H1 (cell line): ENCODE measurements around the gene TEKT3. TPM values are rescaled to one million over a fixed set of nuclear protein-coding genes. Genes with fewer than 3 reads are reported as not detected.

Experiments used
- CTCF ChIA-PET: fragments of 300-600 bp; sonication (Branson Sonifier 250); formaldehyde crosslinking; loops from one replicate; lab custom pipeline; 2021; ENCODE audit not compliant: partially characterized antibody; lab: Charles Lee
- POLR2A ChIA-PET: fragments of 300-600 bp; sonication (Branson Sonifier 250); formaldehyde crosslinking; loops from one replicate; lab custom pipeline; 2021; ENCODE audit warnings: inconsistent platforms; ENCODE audit not compliant: partially characterized antibody; lab: Charles Lee
- DNase-seq, 2 experiments: peaks; one replicate each; pipeline versions ENCODE4 v3.0.0 to v3.0.0-alpha.2; 2010 to 2022; ENCODE audit warnings: low spot score in 2 of 2, low read depth in 1 of 2, mixed read lengths in 1 of 2
- FAIRE-seq: peaks from 2 replicates; lab custom pipeline; 2011; peaks lifted over from hg19 to GRCh38; lab: Jason Lieb, UNC
- H2AFZ ChIP-seq: 2 replicates; pipeline ENCODE4 v1.8.1; 2012; ENCODE audit warnings: low read length, inconsistent platforms
- H2AK5ac ChIP-seq: 2 replicates; pipeline ENCODE4 v1.6.1; 2013; ENCODE audit warnings: low read depth, low read length
- H2BK120ac ChIP-seq: replicated peaks from 2 replicates; pipeline ENCODE3; 2013; ENCODE audit warnings: low read depth, low read length, inconsistent platforms
- H2BK12ac ChIP-seq: 2 replicates; pipeline ENCODE4 v1.6.1; 2013; ENCODE audit warnings: low read depth, low read length
- H2BK15ac ChIP-seq: 2 replicates; pipeline ENCODE4 v1.6.1; 2013; ENCODE audit warnings: low read length
- H2BK20ac ChIP-seq: 2 replicates; pipeline ENCODE4 v1.6.1; 2013; ENCODE audit warnings: low read length
- H2BK5ac ChIP-seq: 2 replicates; pipeline ENCODE4 v1.6.1; 2013; ENCODE audit warnings: low read depth, low read length
- H3K14ac ChIP-seq: 2 replicates; pipeline ENCODE4 v1.6.1; 2013; ENCODE audit warnings: inconsistent platforms; ENCODE audit not compliant: insufficient read length
- H3K18ac ChIP-seq: 2 replicates; pipeline ENCODE4 v1.6.1; 2013; ENCODE audit warnings: low read length; ENCODE audit errors: extremely low read depth
- H3K23ac ChIP-seq: 2 replicates; pipeline ENCODE4 v1.6.1; 2013; ENCODE audit warnings: inconsistent platforms; ENCODE audit not compliant: insufficient read length
- H3K23me2 ChIP-seq: 2 replicates; pipeline ENCODE4 v1.6.1; 2013; ENCODE audit warnings: low read depth, low read length
- H3K27ac ChIP-seq: 2 replicates; pipeline ENCODE4 v1.6.1; 2011; ENCODE audit warnings: low read depth, low read length, inconsistent platforms
- H3K27me3 ChIP-seq, 4 experiments: replicated peaks in 1 of 4; 1 replicate in 1 of 4; 2 replicates in 3 of 4; pipeline versions ENCODE4 v1.6.1 to v1.8.1; 2011 to 2013; ENCODE audit warnings: low read length in 3 of 4, mild to moderate bottlenecking in 3 of 4, inconsistent platforms in 2 of 4, mixed read lengths in 2 of 4, moderate library complexity in 1 of 4; ENCODE audit not compliant: control insufficient read depth in 3 of 4, insufficient read depth in 3 of 4; ENCODE audit errors: extremely low read depth in 1 of 4
- H3K36me3 ChIP-seq, 4 experiments: 2 replicates each; pipeline versions ENCODE4 v1.6.1 to v1.8.1; 2011 to 2013; ENCODE audit warnings: mild to moderate bottlenecking in 4 of 4, low read length in 3 of 4, moderate library complexity in 2 of 4, control low read depth in 1 of 4, inconsistent platforms in 1 of 4; ENCODE audit not compliant: insufficient read depth in 4 of 4, control insufficient read depth in 2 of 4
- H3K4ac ChIP-seq: replicated peaks from 2 replicates; pipeline ENCODE3; 2013; ENCODE audit warnings: low read length, low read depth, mixed read lengths, inconsistent platforms; ENCODE audit not compliant: insufficient read length
- H3K4me1 ChIP-seq, 4 experiments: replicated peaks in 1 of 4; 1 replicate in 1 of 4; 2 replicates in 3 of 4; pipeline versions ENCODE4 v1.6.1 to v1.8.1; 2011 to 2013; ENCODE audit warnings: low read length in 3 of 4, inconsistent platforms in 2 of 4, mixed read lengths in 1 of 4; ENCODE audit not compliant: insufficient read depth in 4 of 4, control insufficient read depth in 3 of 4
- H3K4me2 ChIP-seq, 2 experiments: 2 replicates each; pipeline versions ENCODE4 v1.6.1 to v1.8.1; 2011 to 2013; ENCODE audit warnings: low read depth in 2 of 2, low read length in 2 of 2, control low read depth in 1 of 2, inconsistent platforms in 1 of 2, mild to moderate bottlenecking in 1 of 2; ENCODE audit not compliant: insufficient read depth in 1 of 2
- H3K4me3 ChIP-seq, 4 experiments: fragments of 200-600, 300-600 bp in 1 of 4; sonication (generic), shearing (Covaris generic), sonication (Bioruptor Twin) in 1 of 4; 2 replicates each; pipeline versions ENCODE4 v1.5.1 to v1.8.1; 2011 to 2016; ENCODE audit warnings: low read length in 4 of 4, low read depth in 3 of 4, control low read depth in 2 of 4, inconsistent platforms in 2 of 4, mild to moderate bottlenecking in 2 of 4, mixed read lengths in 1 of 4, moderate library complexity in 1 of 4; ENCODE audit not compliant: insufficient read depth in 2 of 4; ENCODE audit errors: extremely low read depth in 1 of 4
- H3K56ac ChIP-seq: replicated peaks from 2 replicates; pipeline ENCODE3; 2013; ENCODE audit warnings: low read depth, mild to moderate bottlenecking, mixed read lengths, low read length, inconsistent platforms; ENCODE audit not compliant: insufficient read length
- H3K79me1 ChIP-seq: 2 replicates; pipeline ENCODE4 v1.6.1; 2013; ENCODE audit warnings: low read depth, low read length, control low read depth
- H3K79me2 ChIP-seq, 2 experiments: 2 replicates each; pipeline versions ENCODE4 v1.6.1 to v1.8.1; 2012 to 2013; ENCODE audit warnings: low read length in 2 of 2, mild to moderate bottlenecking in 2 of 2, inconsistent platforms in 1 of 2; ENCODE audit not compliant: insufficient read depth in 2 of 2, control insufficient read depth in 1 of 2
- H3K9ac ChIP-seq, 4 experiments: replicated peaks in 1 of 4; 1 replicate in 1 of 4; 2 replicates in 3 of 4; pipeline versions ENCODE4 v1.6.1 to v1.8.1; 2011 to 2013; ENCODE audit warnings: low read depth in 3 of 4, low read length in 3 of 4, control low read depth in 2 of 4, mild to moderate bottlenecking in 2 of 4, moderate library complexity in 2 of 4, inconsistent platforms in 1 of 4; ENCODE audit errors: extremely low read depth in 1 of 4
- H3K9me3 ChIP-seq, 2 experiments: 2 replicates each; pipeline versions ENCODE4 v1.6.1 to v1.8.1; 2012 to 2013; ENCODE audit warnings: mild to moderate bottlenecking in 2 of 2, moderate library complexity in 2 of 2, control low read depth in 1 of 2, inconsistent platforms in 1 of 2, low read depth in 1 of 2, low read length in 1 of 2, mixed read lengths in 1 of 2; ENCODE audit not compliant: insufficient read depth in 2 of 2
- H4K20me1 ChIP-seq, 2 experiments: replicated peaks in 1 of 2; 2 replicates each; pipeline versions ENCODE3 to v1.8.1; 2011 to 2013; ENCODE audit warnings: inconsistent platforms in 2 of 2, low read length in 2 of 2, mild to moderate bottlenecking in 1 of 2; ENCODE audit not compliant: insufficient read depth in 2 of 2, control insufficient read depth in 1 of 2
- H4K5ac ChIP-seq: 2 replicates; pipeline ENCODE4 v1.6.1; 2013; ENCODE audit warnings: low read length, low read depth, mixed read lengths, inconsistent platforms; ENCODE audit not compliant: insufficient read length
- H4K8ac ChIP-seq: 2 replicates; pipeline ENCODE4 v1.8.0; 2013; ENCODE audit warnings: mild to moderate bottlenecking, moderate library complexity, low read length, inconsistent platforms; ENCODE audit not compliant: insufficient read depth; ENCODE audit errors: extremely low read depth
- H4K91ac ChIP-seq: replicated peaks from 2 replicates; pipeline ENCODE3; 2013; ENCODE audit warnings: low read length, mixed read lengths, inconsistent platforms; ENCODE audit not compliant: insufficient read length
- SUZ12 ChIP-seq: fragments of 200-600 bp; sonication (generic); IDR thresholded peaks from 2 replicates; pipeline ENCODE4 v1.6.1; 2012; ENCODE audit warnings: mild to moderate bottlenecking, inconsistent platforms, low read length, moderate library complexity, mixed read lengths
- WGBS, 2 experiments: shearing (Covaris generic) in 1 of 2; methylation state at CpG; one replicate each; pipeline versions ENCODE4 v1.1.6 to v1.1.7; 2013 to 2015; ENCODE audit warnings: low lambda C conversion rate in 2 of 2, mixed read lengths in 2 of 2, inconsistent platforms in 1 of 2, low coverage in 1 of 2, missing lambda C conversion rate in 1 of 2; ENCODE audit not compliant: insufficient replicate concordance in 2 of 2, insufficient coverage in 1 of 2, insufficient read length in 1 of 2; ENCODE audit errors: extremely low coverage in 1 of 2, missing lambda C conversion rate in 1 of 2; 5-methylcytosine and 5-hydroxymethylcytosine counted together
- polyA plus RNA-seq, 7 experiments: library from polyadenylated mRNA; depleted of rRNA in 3 of 7; stranded (reverse) in 5 of 7; unstranded in 2 of 7; fragments of >200 nt in 5 of 7; fragments of 200-250 nt in 2 of 7; gene quantifications; 1 replicate in 5 of 7; 2 replicates in 1 of 7; 4 replicates in 1 of 7; pipeline versions ENCODE4 v1.2.1 to v1.2.3, GENCODE V29; 2011 to 2013; ENCODE audit warnings: missing spikeins in 2 of 7, mixed read lengths in 2 of 7
- total RNA-seq: library from RNA; stranded (reverse); fragmentation: NEBNext Ultra II Directional; extraction: Animal tissue kit (Norgen Biotek cat#: 25700); gene quantifications from 2 replicates; pipeline ENCODE4 v1.2.1, GENCODE V29; 2021

The TEKT3 gene
- total and polyA plus RNA-seq, 2 of the 8 experiments (the other 6 are each of a cell fraction or from before 2014, with no cell fraction given): 2.2 to 2.9 TPM

GRCh38 chr17:15384142-15384787, 42.9 kb upstream of the TEKT3 start:
- Histone ChIP-seq H3K18ac (no peak overlapping the region), H3K9me3 (no peaks in the 10 kb centered on the region), H4K8ac (no peak overlapping the region), H2BK15ac (no peak overlapping the region), H2BK5ac (no peak overlapping the region), H3K79me1 (no peaks in the 10 kb centered on the region), H3K36me3 (no peaks in the 10 kb centered on the region), H3K14ac (no peak overlapping the region), H2BK20ac (0 out of 2 replicates have a peak overlapping the region, but pooled peaks have one; percentile 48), H3K27me3 (no peaks in the 10 kb centered on the region), H4K20me1 (no peaks in the 10 kb centered on the region), H4K91ac (no peak overlapping the region), H2AK5ac (no peak overlapping the region), H2AFZ (peak overlapping the region; percentile 89), H3K4ac (no peak overlapping the region), H3K4me3 (no peak overlapping the region), H3K56ac (no peak overlapping the region), H3K27ac (no peak overlapping the region), H2BK12ac (no peak overlapping the region), H4K5ac (no peak overlapping the region), H3K79me2 (no peaks in the 10 kb centered on the region), H3K4me1 (peaks cover 2 to 4% (median 3%) of the 10 kb centered on the region in 4 experiments; a peak in 6 of 7 replicates), H3K4me2 (no peak overlapping the region; a peak in 1 of 4 replicates), H3K23me2 (no peaks in the 10 kb centered on the region), H2BK120ac (no peak overlapping the region), H3K9ac (no peak overlapping the region), H3K23ac (no peak overlapping the region)
- FAIRE-seq: peak; percentile 58
- DNase-seq: no peak
- TF ChIP-seq SUZ12: no peak
- ChIA-PET POLR2A (no interaction called here), CTCF (interaction anchor here (1.0 to 2.1 kb wide), 2 partner anchors 62 to 121 kb away, joined by 3 to 6 read pairs; no protein-coding TSS in a partner anchor)
- 80% methylated on average over 9 of the region's 9 CpGs; no CpG with 5 or more reads in 1 of the 2 experiments for WGBS, 2 experiments
